Trophoblast cell (in vitro differentiated cells and primary cell): ENCODE data around the gene TSSC4.

Source experiments
- DNase-seq, 2 donors: peaks; one replicate each; pipeline ENCODE4 v3.0.0-alpha.2; 2016
- H2AFZ ChIP-seq: 2 replicates; pipeline ENCODE4 v1.6.1; 2013; ENCODE audit warnings: low read length, moderate library complexity, mild to moderate bottlenecking; ENCODE audit not compliant: insufficient read depth, poor library complexity
- H2AK5ac ChIP-seq: 2 replicates; pipeline ENCODE4 v1.6.1; 2013; ENCODE audit warnings: mild to moderate bottlenecking, low read length
- H2BK120ac ChIP-seq: 2 replicates; pipeline ENCODE4 v1.6.1; 2013; ENCODE audit warnings: low read length, mild to moderate bottlenecking, moderate library complexity; ENCODE audit not compliant: insufficient read depth, poor library complexity
- H2BK12ac ChIP-seq: 2 replicates; pipeline ENCODE4 v1.6.1; 2013; ENCODE audit warnings: mild to moderate bottlenecking, low read length, moderate library complexity
- H2BK5ac ChIP-seq: 2 replicates; pipeline ENCODE4 v1.6.1; 2013; ENCODE audit warnings: low read length, low read depth, moderate library complexity, mild to moderate bottlenecking; ENCODE audit not compliant: poor library complexity
- H3K14ac ChIP-seq: 2 replicates; pipeline ENCODE4 v1.6.1; 2013; ENCODE audit warnings: mild to moderate bottlenecking, low read length
- H3K18ac ChIP-seq: 2 replicates; pipeline ENCODE4 v1.6.1; 2013; ENCODE audit warnings: mild to moderate bottlenecking, low read length
- H3K23ac ChIP-seq: 2 replicates; pipeline ENCODE4 v1.6.1; 2013; ENCODE audit warnings: low read length
- H3K27ac ChIP-seq: 2 replicates; pipeline ENCODE4 v1.5.1; 2013; ENCODE audit warnings: low read depth, mild to moderate bottlenecking, inconsistent platforms, low read length, moderate library complexity
- H3K27me3 ChIP-seq: 2 replicates; pipeline ENCODE4 v1.6.1; 2013; ENCODE audit warnings: inconsistent platforms, mild to moderate bottlenecking, low read length, moderate library complexity; ENCODE audit not compliant: insufficient read depth
- H3K36me3 ChIP-seq, 2 experiments: 1 replicate in 1 of 2; 2 replicates in 1 of 2; pipeline ENCODE4 v1.6.1; 2013; ENCODE audit warnings: low read length in 2 of 2, mild to moderate bottlenecking in 2 of 2, moderate library complexity in 1 of 2; ENCODE audit not compliant: insufficient read depth in 2 of 2, control insufficient read depth in 1 of 2
- H3K4ac ChIP-seq: 2 replicates; pipeline ENCODE4 v1.6.1; 2013; ENCODE audit warnings: low read depth, mild to moderate bottlenecking, low read length, moderate library complexity
- H3K4me1 ChIP-seq, 2 experiments: 1 replicate in 1 of 2; 2 replicates in 1 of 2; pipeline ENCODE4 v1.6.1; 2013; ENCODE audit warnings: low read length in 2 of 2, mild to moderate bottlenecking in 2 of 2, moderate library complexity in 1 of 2; ENCODE audit not compliant: insufficient read depth in 2 of 2, control insufficient read depth in 1 of 2
- H3K4me2 ChIP-seq: 2 replicates; pipeline ENCODE4 v1.6.1; 2013; ENCODE audit warnings: inconsistent platforms, mild to moderate bottlenecking, low read length, moderate library complexity
- H3K4me3 ChIP-seq: 2 replicates; pipeline ENCODE4 v1.5.1; 2013; ENCODE audit warnings: mild to moderate bottlenecking, low read depth, low read length, inconsistent platforms
- H3K79me1 ChIP-seq: one replicate; pipeline ENCODE4 v1.6.1; 2013; ENCODE audit warnings: low read length
- H3K79me2 ChIP-seq: 2 replicates; pipeline ENCODE4 v1.6.1; 2013; ENCODE audit warnings: low read length, mild to moderate bottlenecking; ENCODE audit not compliant: control insufficient read depth, insufficient read depth, poor library complexity
- H3K9ac ChIP-seq: 2 replicates; pipeline ENCODE4 v1.6.1; 2013; ENCODE audit warnings: mild to moderate bottlenecking, low read length
- H3K9me3 ChIP-seq: 2 replicates; pipeline ENCODE4 v1.6.1; 2013; ENCODE audit warnings: low read depth, mild to moderate bottlenecking, control low read depth, inconsistent platforms, low read length; ENCODE audit not compliant: insufficient read depth
- H4K12ac ChIP-seq: 2 replicates; pipeline ENCODE4 v1.6.1; 2013; ENCODE audit warnings: low read depth, mild to moderate bottlenecking, low read length, moderate library complexity
- H4K8ac ChIP-seq: 2 replicates; pipeline ENCODE4 v1.6.1; 2013; ENCODE audit warnings: low read depth, mild to moderate bottlenecking, low read length, moderate library complexity
- H4K91ac ChIP-seq: one replicate; pipeline ENCODE4 v1.6.1; 2013; ENCODE audit warnings: low read depth, mild to moderate bottlenecking, low read length, moderate library complexity
- WGBS: extraction: QIAGEN DNeasy Blood & Tissue Kit; methylation state at CpG from one replicate; pipeline ENCODE4 v1.1.7; 2013; ENCODE audit warnings: missing lambda C conversion rate; ENCODE audit not compliant: insufficient read length, insufficient coverage; ENCODE audit errors: extremely low coverage; 5-methylcytosine and 5-hydroxymethylcytosine counted together

The TSSC4 gene

DNA sequence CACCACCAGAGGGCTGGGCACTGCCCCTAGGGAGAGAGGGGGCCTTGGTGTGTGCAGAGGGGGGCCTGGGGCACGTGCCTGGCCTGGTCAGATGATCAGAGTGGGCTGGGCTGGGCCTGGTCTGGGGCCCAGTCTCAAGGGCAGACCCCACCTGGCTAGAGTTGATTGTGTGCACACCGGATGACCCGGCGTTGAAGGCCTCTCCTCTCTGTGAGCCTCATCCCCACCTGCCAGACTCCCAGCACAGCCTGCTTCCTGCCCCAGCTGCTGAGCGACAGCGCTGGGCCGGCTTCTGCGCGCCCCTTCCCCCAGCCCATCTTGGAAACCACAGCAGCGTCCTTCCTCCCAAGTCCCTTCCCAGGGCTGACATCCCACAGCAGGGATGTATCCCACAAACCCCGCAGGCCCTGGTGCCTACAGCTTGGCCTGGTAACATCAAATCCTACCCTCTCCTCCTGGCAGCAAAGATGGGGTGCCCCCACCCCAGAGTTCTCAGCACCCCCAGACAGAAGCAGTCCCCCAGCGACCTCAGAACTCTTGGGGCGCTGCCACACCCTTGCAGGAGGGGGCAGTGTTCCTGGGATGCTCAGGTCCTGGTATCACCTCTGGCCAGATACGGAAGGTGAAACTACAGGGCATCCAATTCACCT, 11.0 kb upstream of the TSSC4 start:
- H2AK5ac ChIP-seq: no peak overlapping the region
- no peak for DNase-seq
- WGBS: no CpG with 5 or more reads among the region's 14 CpGs
- H3K79me2 ChIP-seq: no peaks in the 10 kb centered on the region
- H3K18ac ChIP-seq: no peak overlapping the region
- H2BK12ac ChIP-seq: no peak overlapping the region
- H2BK120ac ChIP-seq: no peak overlapping the region
- H3K36me3 ChIP-seq: peaks cover 40 to 50% of the 10 kb centered on the region in 2 experiments
- no peak overlapping the region for H2AFZ ChIP-seq
- H3K79me1 ChIP-seq: no peaks in the 10 kb centered on the region
- no peak overlapping the region for H3K9ac ChIP-seq
- H3K14ac ChIP-seq: no peak overlapping the region
- H3K4me2 ChIP-seq: no peak overlapping the region
- peaks cover 3% of the 10 kb centered on the region for H3K9me3 ChIP-seq
- no peak overlapping the region for H3K4me3 ChIP-seq
- H4K8ac ChIP-seq: no peak overlapping the region
- H3K27me3 ChIP-seq: no peaks in the 10 kb centered on the region
- no peak overlapping the region for H4K12ac ChIP-seq
- H4K91ac ChIP-seq: no peak overlapping the region
- no peak overlapping the region for H3K23ac ChIP-seq
- no peak overlapping the region for H2BK5ac ChIP-seq
- H3K27ac ChIP-seq: no peak overlapping the region
- no peak overlapping the region for H3K4ac ChIP-seq
- H3K4me1 ChIP-seq: peaks cover 2 to 3% of the 10 kb centered on the region in 2 experiments

DNA sequence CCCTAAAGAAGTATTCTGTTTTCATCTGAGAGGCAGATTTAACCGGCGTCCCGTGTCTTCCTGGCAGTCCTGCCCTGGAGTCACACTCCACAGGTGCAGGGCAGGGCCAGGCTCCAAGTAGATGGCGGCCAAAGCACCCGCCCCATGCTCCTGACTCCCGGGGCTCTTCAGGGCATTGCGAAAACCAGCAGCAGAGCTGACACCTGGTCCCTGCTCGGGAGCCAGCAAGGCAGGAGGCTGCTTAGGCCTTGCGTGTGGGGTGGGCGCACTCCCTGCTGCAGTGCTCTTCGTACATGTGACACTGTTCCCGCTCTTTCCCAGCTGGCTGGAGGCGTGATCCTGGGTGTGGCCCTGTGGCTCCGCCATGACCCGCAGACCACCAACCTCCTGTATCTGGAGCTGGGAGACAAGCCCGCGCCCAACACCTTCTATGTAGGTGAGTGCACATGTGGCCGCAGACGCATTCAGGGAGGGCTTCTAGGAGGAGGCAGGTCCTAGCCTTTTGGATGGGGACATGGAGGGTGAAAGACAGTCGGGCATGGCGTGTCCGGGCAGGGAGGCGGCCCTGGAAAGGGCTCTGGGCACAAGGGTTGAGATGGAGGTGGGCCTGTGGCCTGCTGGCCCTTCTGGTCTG, 10.3 kb upstream of the TSSC4 start:
- H3K79me1 ChIP-seq: no peaks in the 10 kb centered on the region
- H3K4me1 ChIP-seq: peaks cover 2 to 3% of the 10 kb centered on the region in 2 experiments
- no peak overlapping the region for H3K4me2 ChIP-seq
- H2BK5ac ChIP-seq: no peak overlapping the region
- H3K14ac ChIP-seq: no peak overlapping the region
- no peak overlapping the region for H3K9ac ChIP-seq
- no peak overlapping the region for H3K27ac ChIP-seq
- H3K27me3 ChIP-seq: no peaks in the 10 kb centered on the region
- no peak overlapping the region for H4K12ac ChIP-seq
- H2AFZ ChIP-seq: no peak overlapping the region
- no peaks in the 10 kb centered on the region for H3K79me2 ChIP-seq
- no peak overlapping the region for H4K8ac ChIP-seq
- H3K9me3 ChIP-seq: peaks cover 3% of the 10 kb centered on the region
- H3K36me3 ChIP-seq: peaks cover 46 to 52% of the 10 kb centered on the region in 2 experiments
- no peak overlapping the region for H3K4ac ChIP-seq
- H4K91ac ChIP-seq: no peak overlapping the region
- H3K4me3 ChIP-seq: no peak overlapping the region
- no peak for DNase-seq
- H3K18ac ChIP-seq: peak overlapping the region; percentile 2
- no peak overlapping the region for H2BK12ac ChIP-seq
- H2BK120ac ChIP-seq: no peak overlapping the region
- WGBS: no CpG with 5 or more reads among the region's 23 CpGs
- no peak overlapping the region for H3K23ac ChIP-seq
- H2AK5ac ChIP-seq: no peak overlapping the region

DNA sequence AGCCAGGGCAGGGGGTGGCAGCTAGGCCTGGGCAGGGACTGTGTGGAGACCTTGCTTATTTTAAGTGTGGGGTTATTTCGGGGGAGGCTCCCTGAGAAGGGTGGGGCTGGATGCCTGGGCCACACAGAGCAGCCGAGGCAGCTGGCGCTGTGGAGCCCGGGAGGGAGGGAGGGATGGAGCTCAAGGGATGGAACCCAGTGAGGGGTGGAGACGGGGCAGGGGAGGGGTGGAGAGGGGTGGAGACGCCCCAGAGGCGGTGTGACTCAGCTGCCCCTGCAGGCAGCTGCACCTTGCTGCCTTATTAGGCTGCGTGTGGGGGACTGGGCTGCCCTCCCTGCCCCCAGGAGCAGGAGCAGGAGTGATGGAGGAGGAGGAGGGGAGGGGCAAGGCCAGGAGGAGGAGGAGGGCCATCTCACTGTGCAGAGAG, 9.8 kb upstream of the TSSC4 start:
- no CpG with 5 or more reads among the region's 8 CpGs for WGBS
- H3K18ac ChIP-seq: no peak overlapping the region
- peaks cover 3% of the 10 kb centered on the region for H3K9me3 ChIP-seq

DNA sequence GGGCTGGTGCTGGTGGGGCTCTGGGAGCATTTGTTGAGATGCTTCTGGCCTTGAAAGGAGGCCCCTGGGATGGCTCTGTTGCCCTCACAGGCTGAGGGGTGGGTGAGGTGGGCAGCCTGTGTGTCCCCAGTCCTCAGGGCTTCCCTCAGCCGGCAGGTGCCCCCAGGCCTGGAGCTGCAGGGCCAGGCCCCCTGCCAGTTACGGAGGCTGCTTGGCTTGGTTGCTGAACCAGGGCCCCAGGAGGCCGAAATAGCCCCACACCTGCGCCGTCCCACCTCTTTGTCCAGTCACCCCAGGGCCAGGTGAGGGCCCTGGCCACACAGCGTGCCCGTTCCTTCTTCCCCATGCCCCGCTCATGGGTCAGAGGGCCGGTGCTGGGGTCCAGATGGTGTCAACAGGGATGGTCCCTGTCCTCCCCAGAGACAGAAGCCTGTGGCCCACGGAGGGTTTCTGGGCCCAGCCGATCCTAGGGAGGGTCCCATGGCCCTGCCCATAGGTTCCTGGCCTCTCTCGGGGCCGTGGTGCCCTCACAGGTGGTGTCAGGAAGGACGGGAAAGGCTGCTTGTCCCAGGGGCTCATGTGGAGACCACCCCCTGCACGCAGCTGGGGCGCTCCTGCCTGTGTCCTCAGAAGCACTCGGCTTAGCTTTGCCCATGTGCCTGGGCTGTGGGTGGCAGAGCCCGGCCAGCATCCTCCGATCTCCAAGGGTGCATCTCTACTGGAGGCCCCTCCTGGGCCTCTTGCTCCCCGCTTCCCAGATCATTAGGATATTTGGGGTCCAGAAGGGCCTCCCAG, 9.2 kb upstream of the TSSC4 start:
- H3K18ac ChIP-seq: peak overlapping the region; percentile 31
- no peaks in the 10 kb centered on the region for H3K27me3 ChIP-seq
- no peak overlapping the region for H3K9ac ChIP-seq
- H4K8ac ChIP-seq: peak overlapping the region; percentile 29
- H2BK5ac ChIP-seq: no peak overlapping the region
- H3K4ac ChIP-seq: peak overlapping the region; percentile 28
- H3K36me3 ChIP-seq: peaks cover 55 to 56% of the 10 kb centered on the region in 2 experiments
- no peak overlapping the region for H3K14ac ChIP-seq
- peaks cover 2 to 3% of the 10 kb centered on the region in 2 experiments for H3K4me1 ChIP-seq
- no peak overlapping the region for H3K4me3 ChIP-seq
- no peak overlapping the region for H2AFZ ChIP-seq
- H2BK12ac ChIP-seq: no peak overlapping the region
- no peaks in the 10 kb centered on the region for H3K79me1 ChIP-seq
- H3K4me2 ChIP-seq: no peak overlapping the region
- no peaks in the 10 kb centered on the region for H3K79me2 ChIP-seq
- H4K12ac ChIP-seq: no peak overlapping the region
- no CpG with 5 or more reads among the region's 20 CpGs for WGBS
- DNase-seq: no peak
- no peak overlapping the region for H3K23ac ChIP-seq
- H3K27ac ChIP-seq: no peak overlapping the region
- no peak overlapping the region for H2AK5ac ChIP-seq
- H2BK120ac ChIP-seq: no peak overlapping the region
- H3K9me3 ChIP-seq: peaks cover 3% of the 10 kb centered on the region
- no peak overlapping the region for H4K91ac ChIP-seq

More for the DNA sequence above, 9.8 kb upstream of the TSSC4 start:
- Histone ChIP-seq H3K27ac (no peak overlapping the region), H3K4me2 (no peak overlapping the region), H3K4me1 (peaks cover 2 to 3% of the 10 kb centered on the region in 2 experiments), H2BK120ac (no peak overlapping the region), H3K36me3 (peaks cover 50 to 56% of the 10 kb centered on the region in 2 experiments), H3K9ac (no peak overlapping the region), H3K79me1 (no peaks in the 10 kb centered on the region), H3K23ac (no peak overlapping the region), H2BK5ac (no peak overlapping the region), H2BK12ac (no peak overlapping the region), H3K79me2 (no peaks in the 10 kb centered on the region), H3K4ac (no peak overlapping the region), H3K4me3 (no peak overlapping the region), H4K91ac (no peak overlapping the region), H2AK5ac (no peak overlapping the region), H2AFZ (no peak overlapping the region), H3K14ac (no peak overlapping the region), H4K8ac (no peak overlapping the region), H4K12ac (no peak overlapping the region), H3K27me3 (no peaks in the 10 kb centered on the region)
- peak in 1 of 2 donors; percentile 13 for DNase-seq
